Hepatocyte (in vitro differentiated cells): ENCODE measurements around the gene FKBP14. TPM values are rescaled to one million over a fixed set of nuclear protein-coding genes. Genes with fewer than 3 reads are reported as not detected.

Experiments used
- DNase-seq: peaks from one replicate; pipeline ENCODE4 v3.0.0-alpha.2; 2016; ENCODE audit warnings: low spot score
- H2AFZ ChIP-seq: fragments of 200-600 bp; sonication (generic); 2 replicates; pipeline ENCODE4 v1.6.0; 2016; ENCODE audit warnings: antibody characterized with exemption, mild to moderate bottlenecking
- H3K27ac ChIP-seq: fragments of 200-600 bp; sonication (generic); 2 replicates; pipeline ENCODE4 v1.5.1; 2016; ENCODE audit warnings: mild to moderate bottlenecking
- H3K27me3 ChIP-seq: fragments of 200-600 bp; sonication (generic); 2 replicates; pipeline ENCODE4 v1.6.1; 2016
- H3K36me3 ChIP-seq: fragments of 200-600 bp; sonication (generic); replicated peaks from 2 replicates; pipeline ENCODE4 v1.5.1; 2016; ENCODE audit warnings: low read depth; ENCODE audit not compliant: insufficient read depth
- H3K4me1 ChIP-seq: fragments of 200-600 bp; sonication (generic); 2 replicates; pipeline ENCODE4 v1.5.1; 2016; ENCODE audit warnings: mild to moderate bottlenecking, moderate library complexity; ENCODE audit not compliant: insufficient read depth
- H3K4me2 ChIP-seq: fragments of 200-600 bp; sonication (generic); 2 replicates; pipeline ENCODE4 v1.6.0; 2016
- H3K4me3 ChIP-seq: fragments of 200-600 bp; sonication (generic); 2 replicates; pipeline ENCODE4 v1.5.1; 2016; ENCODE audit warnings: mild to moderate bottlenecking
- H3K79me2 ChIP-seq: fragments of 200-600 bp; sonication (generic); 2 replicates; pipeline ENCODE4 v1.6.0; 2017; ENCODE audit warnings: mild to moderate bottlenecking
- H3K9me2 ChIP-seq: fragments of 200-600 bp; sonication (generic); replicated peaks from 2 replicates; pipeline ENCODE4 v1.6.0; 2017; ENCODE audit warnings: mild to moderate bottlenecking; ENCODE audit not compliant: insufficient read depth
- H3K9me3 ChIP-seq: fragments of 200-600 bp; sonication (generic); 2 replicates; pipeline ENCODE4 v1.5.1; 2016; ENCODE audit warnings: low read depth, mild to moderate bottlenecking
- H4K20me1 ChIP-seq: fragments of 200-600 bp; sonication (generic); 2 replicates; pipeline ENCODE4 v1.6.0; 2016; ENCODE audit warnings: mild to moderate bottlenecking; ENCODE audit not compliant: insufficient read depth, poor library complexity, severe bottlenecking
- CTCF ChIP-seq: fragments of 200-600 bp; sonication (generic); IDR thresholded peaks from 2 replicates; pipeline ENCODE4 v1.5.1; 2016; ENCODE audit warnings: antibody characterized with exemption, mild to moderate bottlenecking; ENCODE audit not compliant: poor library complexity
- EZH2 ChIP-seq: fragments of 200-600 bp; sonication (generic); IDR thresholded peaks from 2 replicates; pipeline ENCODE4 v1.6.1; 2016; ENCODE audit warnings: antibody characterized with exemption, mild to moderate bottlenecking, borderline replicate concordance
- EZH2phosphoT487 ChIP-seq: fragments of 200-600 bp; sonication (generic); IDR thresholded peaks from one replicate; pipeline ENCODE4 v1.6.1; 2018; ENCODE audit warnings: antibody characterized with exemption, mild to moderate bottlenecking, low read depth, moderate library complexity; ENCODE audit not compliant: unreplicated experiment, severe bottlenecking
- WGBS: methylation state at CpG from one replicate; pipeline ENCODE4 v1.1.6; 2016; ENCODE audit warnings: low lambda C conversion rate; ENCODE audit errors: missing lambda C conversion rate; 5-methylcytosine and 5-hydroxymethylcytosine counted together
- polyA plus RNA-seq: library from polyadenylated mRNA; unstranded; fragments of >200 nt; fragmentation: Nextera tagmentation; extraction: Ambion mirVana; gene quantifications from 2 replicates; pipeline ENCODE4 v1.2.1, GENCODE V29; 2016
- total RNA-seq: library from RNA; depleted of rRNA; stranded (reverse); fragments of >200 nt; gene quantifications from 2 replicates; pipeline ENCODE4 v1.2.3, GENCODE V29; 2014

The FKBP14 gene
- total and polyA plus RNA-seq, 2 experiments from 2014 or later: 36.5 to 45.4 TPM

- no peak overlapping the region for H3K4me3 ChIP-seq
- no peaks in the 10 kb centered on the region for H3K27me3 ChIP-seq
- H2AFZ ChIP-seq: no peak overlapping the region
- no peak overlapping the region for H3K27ac ChIP-seq
- H3K4me1 ChIP-seq: no peaks in the 10 kb centered on the region
- WGBS: 75% methylated on average over 3 of the region's 3 CpGs
- TF ChIP-seq EZH2phosphoT487: no peak
- TF ChIP-seq CTCF: no peak
- no peak for TF ChIP-seq EZH2
- no peaks in the 10 kb centered on the region for H3K36me3 ChIP-seq
- DNase-seq: no peak
- H3K4me2 ChIP-seq: no peak overlapping the region
- no peaks in the 10 kb centered on the region for H4K20me1 ChIP-seq
- no peaks in the 10 kb centered on the region for H3K79me2 ChIP-seq
- no peaks in the 10 kb centered on the region for H3K9me2 ChIP-seq
- no peaks in the 10 kb centered on the region for H3K9me3 ChIP-seq
Measured at GRCh38 chr7:30012757-30013156, 13.7 kb downstream of the FKBP14 start.

GRCh38 chr7:30010021-30010420 lies 16.5 kb downstream of the FKBP14 start:
- Histone ChIP-seq H3K9me2 (no peaks in the 10 kb centered on the region), H3K4me1 (no peaks in the 10 kb centered on the region), H3K36me3 (no peaks in the 10 kb centered on the region), H3K27me3 (no peaks in the 10 kb centered on the region), H3K27ac (no peak overlapping the region), H3K4me3 (no peak overlapping the region), H3K4me2 (no peak overlapping the region), H3K79me2 (no peaks in the 10 kb centered on the region), H2AFZ (no peak overlapping the region), H4K20me1 (no peaks in the 10 kb centered on the region), H3K9me3 (no peaks in the 10 kb centered on the region)
- DNase-seq: no peak
- WGBS: 84% methylated on average over 6 of the region's 6 CpGs
- TF ChIP-seq EZH2phosphoT487: no peak
- TF ChIP-seq EZH2: no peak
- no peak for TF ChIP-seq CTCF

GRCh38 chr7:30005464-30005863 lies 21.0 kb downstream of the FKBP14 start:
- WGBS: 18% methylated on average over 3 of the region's 3 CpGs
- DNase-seq: no peak
- Histone ChIP-seq H3K4me1 (no peaks in the 10 kb centered on the region), H3K27ac (no peak overlapping the region), H3K36me3 (no peaks in the 10 kb centered on the region), H3K4me2 (no peak overlapping the region), H2AFZ (no peak overlapping the region), H4K20me1 (no peaks in the 10 kb centered on the region), H3K27me3 (no peaks in the 10 kb centered on the region), H3K4me3 (no peak overlapping the region), H3K79me2 (no peaks in the 10 kb centered on the region), H3K9me3 (no peaks in the 10 kb centered on the region), H3K9me2 (no peaks in the 10 kb centered on the region)
- no peak for TF ChIP-seq EZH2
- TF ChIP-seq EZH2phosphoT487: no peak
- no peak for TF ChIP-seq CTCF

- H3K4me1 ChIP-seq: no peaks in the 10 kb centered on the region
- H3K79me2 ChIP-seq: no peaks in the 10 kb centered on the region
- no peak for DNase-seq
- H3K36me3 ChIP-seq: no peaks in the 10 kb centered on the region
- no peak overlapping the region for H3K4me3 ChIP-seq
- no peak overlapping the region for H3K4me2 ChIP-seq
- no peaks in the 10 kb centered on the region for H3K9me3 ChIP-seq
- no peaks in the 10 kb centered on the region for H3K9me2 ChIP-seq
- H3K27me3 ChIP-seq: no peaks in the 10 kb centered on the region
- 52% methylated on average over 6 of the region's 6 CpGs for WGBS
- no peak overlapping the region for H2AFZ ChIP-seq
- no peak overlapping the region for H3K27ac ChIP-seq
- TF ChIP-seq EZH2phosphoT487: no peak
- TF ChIP-seq CTCF: no peak
- no peak for TF ChIP-seq EZH2
- no peaks in the 10 kb centered on the region for H4K20me1 ChIP-seq
Measured at GRCh38 chr7:30003098-30003497, 23.4 kb downstream of the FKBP14 start.
